Right lobe of liver (tissue), 4 donors: ENCODE results near the gene RAB36.

ENCODE experiments used
- CTCF ChIP-seq, 4 donors: fragments of 200-600 bp in 3 of 4; fragments of 450-650 bp in 1 of 4; IDR thresholded peaks; one replicate each; pipeline versions ENCODE4 v1.5.1 to v1.8.0; 2016 to 2022; ENCODE audit warnings: antibody characterized with exemption in 4 of 4, mild to moderate bottlenecking in 2 of 4
- POLR2A ChIP-seq: fragments of 450-650 bp; IDR thresholded peaks from one replicate; pipeline ENCODE4 v1.6.1; 2017; ENCODE audit warnings: antibody characterized with exemption, mild to moderate bottlenecking
- donor health status: DM: no; HTN: no; CAD: no.
- donor health status: DM: no; HTN: no; CAD: no.
- donor health status: DM: no; HTN: yes; CAD: no.

DNA sequence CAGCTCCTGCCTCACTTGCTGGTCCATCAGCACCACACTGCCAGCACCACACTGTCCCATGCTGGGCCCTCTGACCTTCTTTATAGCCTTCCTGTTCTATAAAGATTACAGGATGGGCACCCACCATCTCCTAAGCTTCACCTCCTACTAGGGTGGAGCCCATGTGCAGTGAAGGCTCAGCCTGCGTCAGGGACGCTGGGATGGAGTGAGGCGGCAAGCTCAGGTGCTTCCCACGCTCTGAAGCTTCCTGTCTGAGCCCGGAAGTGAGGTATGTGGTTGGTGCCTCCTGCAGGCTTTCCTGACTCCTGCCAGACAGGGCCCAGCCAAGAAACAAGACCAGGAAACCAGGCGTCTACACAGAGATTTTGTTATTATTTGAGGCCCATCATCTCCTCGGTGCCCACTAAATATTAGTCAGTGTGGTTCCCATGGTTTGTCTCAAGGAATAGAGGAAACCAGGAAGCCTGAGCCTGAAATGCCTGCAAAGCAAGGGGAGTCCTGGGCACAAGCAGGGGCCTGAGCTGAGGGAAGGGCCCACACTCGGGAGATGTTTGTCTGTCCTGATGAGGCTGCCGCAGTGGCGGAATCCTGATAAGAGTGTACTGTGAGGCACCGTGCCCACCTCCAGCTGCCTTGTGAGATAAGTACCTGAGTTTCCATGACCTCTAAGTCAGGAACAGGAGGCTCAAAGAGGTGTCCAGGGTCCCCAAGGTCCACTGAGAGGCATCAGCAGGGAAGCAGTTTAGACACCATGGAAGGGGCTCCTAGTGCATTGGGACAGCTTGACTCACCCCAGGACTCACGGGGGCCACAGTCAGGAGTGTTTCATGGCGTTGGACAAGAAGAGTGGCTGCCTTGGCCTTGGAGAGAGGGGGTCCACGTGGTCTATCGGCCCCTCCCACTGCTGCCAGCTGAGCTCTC lies 25.5 kb upstream of the RAB36 start:
- TF ChIP-seq CTCF (IDR thresholded peaks at IDR 0.05): no peak
- no peak for TF ChIP-seq POLR2A
